Skeletal muscle satellite cell (primary cell): ENCODE results near the gene RINT1.
"Not testable (repeated sequence)": the region's sequence is repeated elsewhere in the genome, so short reads cannot be mapped to it uniquely, and the experiment has no call there.

Experiments used
- H3K27me3 ChIP-seq: 2 replicates; pipeline ENCODE4 v1.7.0; 2013; ENCODE audit warnings: low read length; ENCODE audit not compliant: control insufficient read depth, insufficient read depth
- H3K36me3 ChIP-seq: 2 replicates; pipeline ENCODE4 v1.7.0; 2013; ENCODE audit warnings: mild to moderate bottlenecking, control low read depth, low read length; ENCODE audit not compliant: insufficient read depth
- H3K4me1 ChIP-seq: 2 replicates; pipeline ENCODE4 v1.7.0; 2013; ENCODE audit warnings: low read length; ENCODE audit not compliant: control insufficient read depth, insufficient read depth
- H3K4me2 ChIP-seq: 2 replicates; pipeline ENCODE4 v1.7.0; 2013; ENCODE audit warnings: mild to moderate bottlenecking, low read length
- H3K4me3 ChIP-seq: 2 replicates; pipeline ENCODE4 v1.7.0; 2013; ENCODE audit warnings: low read length
- H3K9ac ChIP-seq: 2 replicates; pipeline ENCODE4 v1.7.0; 2013; ENCODE audit warnings: mild to moderate bottlenecking, low read depth, low read length, moderate library complexity
- H3K9me3 ChIP-seq: replicated peaks from 2 replicates; pipeline ENCODE4 v1.7.0; 2013; ENCODE audit warnings: mild to moderate bottlenecking, control low read depth, low read length

The RINT1 gene

GRCh38 chr7:105585850-105586500 lies 54.0 kb downstream of the RINT1 start:
- Histone ChIP-seq H3K4me2 (no peak overlapping the region), H3K27me3 (no peaks in the 10 kb centered on the region), H3K4me3 (no peak overlapping the region), H3K4me1 (peaks cover 6% of the 10 kb centered on the region), H3K36me3 (no peaks in the 10 kb centered on the region), H3K9ac (no peak overlapping the region), H3K9me3 (no peaks in the 10 kb centered on the region)

GRCh38 chr7:105587909-105588635 lies 56.1 kb downstream of the RINT1 start:
- Histone ChIP-seq H3K4me1 (no peaks in the 10 kb centered on the region), H3K4me3 (no peak overlapping the region), H3K9me3 (no peaks in the 10 kb centered on the region), H3K9ac (no peak overlapping the region), H3K36me3 (no peaks in the 10 kb centered on the region), H3K4me2 (no peak overlapping the region), H3K27me3 (no peaks in the 10 kb centered on the region)

- H3K4me1 ChIP-seq: no peaks in the 10 kb centered on the region
- H3K36me3 ChIP-seq: no peaks in the 10 kb centered on the region
- no peaks in the 10 kb centered on the region for H3K27me3 ChIP-seq
- H3K4me3 ChIP-seq: no peak overlapping the region
- peak overlapping the region; percentile 25 for H3K9ac ChIP-seq
- H3K4me2 ChIP-seq: no peak overlapping the region
- H3K9me3 ChIP-seq: no peaks in the 10 kb centered on the region
Measured at GRCh38 chr7:105589356-105590077, 57.5 kb downstream of the RINT1 start.

GRCh38 chr7:105590793-105591192 lies 58.8 kb downstream of the RINT1 start:
- Histone ChIP-seq H3K4me2 (no peak overlapping the region), H3K9ac (no peak overlapping the region), H3K4me3 (no peak overlapping the region)

GRCh38 chr7:105591522-105591921 lies 59.5 kb downstream of the RINT1 start:
- Histone ChIP-seq H3K27me3 (peaks cover 3% of the 10 kb centered on the region), H3K9me3 (no peaks in the 10 kb centered on the region), H3K4me3 (no peak overlapping the region), H3K36me3 (no peaks in the 10 kb centered on the region), H3K4me1 (no peaks in the 10 kb centered on the region), H3K9ac (no peak overlapping the region), H3K4me2 (no peak overlapping the region)

More at GRCh38 chr7:105590793-105591192, 58.8 kb downstream of the RINT1 start:
- no peaks in the 10 kb centered on the region for H3K4me1 ChIP-seq
- H3K9me3 ChIP-seq: no peaks in the 10 kb centered on the region
- H3K27me3 ChIP-seq: no peaks in the 10 kb centered on the region
- H3K36me3 ChIP-seq: no peaks in the 10 kb centered on the region

GRCh38 chr7:105594034-105594433 lies 62.0 kb downstream of the RINT1 start:
- no peak overlapping the region for H3K4me3 ChIP-seq
- no peaks in the 10 kb centered on the region for H3K9me3 ChIP-seq
- no peaks in the 10 kb centered on the region for H3K4me1 ChIP-seq
- H3K4me2 ChIP-seq: no peak overlapping the region
- no peaks in the 10 kb centered on the region for H3K36me3 ChIP-seq
- H3K9ac ChIP-seq: no peak overlapping the region
- H3K27me3 ChIP-seq: peaks cover 9% of the 10 kb centered on the region

- Histone ChIP-seq H3K36me3 (no peaks in the 10 kb centered on the region), H3K27me3 (peaks cover 14% of the 10 kb centered on the region), H3K4me3 (no peak overlapping the region), H3K9ac (no peak overlapping the region), H3K4me1 (no peaks in the 10 kb centered on the region), H3K4me2 (no peak overlapping the region), H3K9me3 (no peaks in the 10 kb centered on the region)
Measured at GRCh38 chr7:105596866-105597265, 64.9 kb downstream of the RINT1 start.

GRCh38 chr7:105599080-105599479 lies 67.1 kb downstream of the RINT1 start:
- H3K4me2 ChIP-seq, H3K9me3 ChIP-seq, H3K4me1 ChIP-seq, H3K36me3 ChIP-seq, H3K9ac ChIP-seq, H3K4me3 ChIP-seq: not testable (repeated sequence)
- peaks cover 14% of the 10 kb centered on the region for H3K27me3 ChIP-seq

GRCh38 chr7:105599551-105599950 lies 67.5 kb downstream of the RINT1 start:
- Histone ChIP-seq H3K9me3 (no peaks in the 10 kb centered on the region), H3K4me2 (no peak overlapping the region), H3K36me3 (no peaks in the 10 kb centered on the region), H3K9ac (no peak overlapping the region), H3K4me3 (no peak overlapping the region), H3K27me3 (peaks cover 14% of the 10 kb centered on the region), H3K4me1 (no peaks in the 10 kb centered on the region)

GRCh38 chr7:105600720-105601550 lies 68.9 kb downstream of the RINT1 start:
- H3K4me3 ChIP-seq: no peak overlapping the region
- H3K4me2 ChIP-seq: no peak overlapping the region
- no peaks in the 10 kb centered on the region for H3K36me3 ChIP-seq
- peaks cover 14% of the 10 kb centered on the region for H3K27me3 ChIP-seq
- no peak overlapping the region for H3K9ac ChIP-seq
- H3K9me3 ChIP-seq: no peaks in the 10 kb centered on the region
- H3K4me1 ChIP-seq: no peaks in the 10 kb centered on the region
